LNCaP clone FGC (cell line): ENCODE data around the gene DCDC2C.

ENCODE experiments used
- DNase-seq: peaks from one replicate; pipeline ENCODE4 v3.0.0-alpha.2; 2011; ENCODE audit warnings: low read depth
- H3K4me3 ChIP-seq: 2 replicates; pipeline ENCODE4 v1.5.1; 2011; ENCODE audit warnings: mild to moderate bottlenecking, low read depth, low read length, control low read depth
- CTCF ChIP-seq: IDR thresholded peaks from 2 replicates; pipeline ENCODE4 v1.5.1; 2012; ENCODE audit warnings: mild to moderate bottlenecking; ENCODE audit not compliant: control insufficient read depth, insufficient read depth; ENCODE audit errors: extremely low read depth

Gene DCDC2C

GRCh38 chr2:3758906-3759305, 55.5 kb downstream of the DCDC2C start:
- H3K4me3 ChIP-seq, result no peak overlapping the region
- DNase-seq, result no peak
- no peak for TF ChIP-seq CTCF

- no peak for TF ChIP-seq CTCF
- H3K4me3 ChIP-seq, result no peak overlapping the region
- DNase-seq, result no peak
These were observed 56.0 kb downstream of the DCDC2C start for GRCh38 chr2:3759331-3759730.

- DNase-seq, result no peak
- no peak overlapping the region for H3K4me3 ChIP-seq
- TF ChIP-seq CTCF, result no peak
These were observed 56.4 kb downstream of the DCDC2C start for GRCh38 chr2:3759761-3760160.

GRCh38 chr2:3761272-3761671, 57.9 kb downstream of the DCDC2C start:
- no peak overlapping the region for H3K4me3 ChIP-seq
- DNase-seq, result no peak
- no peak for TF ChIP-seq CTCF

GRCh38 chr2:3762771-3763447, 59.5 kb downstream of the DCDC2C start:
- DNase-seq, result no peak
- TF ChIP-seq CTCF, result no peak
- no peak overlapping the region for H3K4me3 ChIP-seq

- no peak for DNase-seq
- TF ChIP-seq CTCF, result no peak
- no peak overlapping the region for H3K4me3 ChIP-seq
These were observed 63.4 kb downstream of the DCDC2C start for GRCh38 chr2:3766824-3767223.
